Tibial artery (tissue), 4 donors: ENCODE data around the gene GRM3.

Source experiments
- DNase-seq, 2 donors: peaks; one replicate each; pipeline ENCODE4 v3.0.0-alpha.2; 2019
- H3K27ac ChIP-seq, 2 donors: fragments of 200-600 bp; sonication (generic) in 1 of 2; 1 replicate in 1 of 2; 2 replicates in 1 of 2; pipeline ENCODE4 v1.5.1; 2018 to 2019; ENCODE audit warnings: mild to moderate bottlenecking in 1 of 2
- H3K27me3 ChIP-seq, 2 donors: fragments of 200-600 bp; sonication (generic) in 1 of 2; one replicate each; pipeline versions ENCODE4 v1.5.1 to v1.6.0; 2016 to 2019
- H3K36me3 ChIP-seq, 3 donors: fragments of 200-600 bp; sonication (generic) in 2 of 3; one replicate each; pipeline ENCODE4 v1.5.1; 2016 to 2019; ENCODE audit warnings: mild to moderate bottlenecking in 2 of 3
- H3K4me1 ChIP-seq, 4 donors: fragments of 200-600 bp; sonication (generic) in 2 of 4; 1 replicate in 3 of 4; 2 replicates in 1 of 4; pipeline ENCODE4 v1.5.1; 2016 to 2019
- H3K4me3 ChIP-seq, 2 donors: fragments of 200-600 bp; sonication (generic) in 1 of 2; 1 replicate in 1 of 2; 2 replicates in 1 of 2; pipeline ENCODE4 v1.5.1; 2018 to 2019; ENCODE audit warnings: mild to moderate bottlenecking in 2 of 2
- H3K9me3 ChIP-seq, 3 donors: fragments of 200-600 bp; sonication (generic) in 1 of 3; one replicate each; pipeline ENCODE4 v1.5.1; 2016 to 2019
- CTCF ChIP-seq, 2 experiments: fragments of 200-600 bp in 1 of 2; fragments of 450-650 bp in 1 of 2; IDR thresholded peaks; one replicate each; pipeline ENCODE4 v1.5.1; 2017 to 2019; ENCODE audit warnings: antibody characterized with exemption in 2 of 2, mild to moderate bottlenecking in 1 of 2, moderate library complexity in 1 of 2
- intact Hi-C: fragments of 100-400 bp; cut with DNase I; formaldehyde crosslinking; loops from one replicate; pipeline ENCODE4 v1.15.0; 2023; ENCODE audit warnings: low total_unique reads

The GRM3 gene

GRCh38 chr7:86900886-86901285 lies 257.2 kb downstream of the GRM3 start:
- no peak overlapping the region for H3K27ac ChIP-seq
- no peak overlapping the region for H3K4me3 ChIP-seq
- H3K27me3 ChIP-seq, result no peaks in the 10 kb centered on the region
- H3K9me3 ChIP-seq, result no peaks in the 10 kb centered on the region
- peaks cover 0 to 8% (median 0%) of the 10 kb centered on the region in 3 donors for H3K36me3 ChIP-seq
- intact Hi-C loops, result no loop called here
- no peaks in the 10 kb centered on the region for H3K4me1 ChIP-seq
- no peak for TF ChIP-seq CTCF (IDR thresholded peaks at IDR 0.05)
- no peak for DNase-seq

GRCh38 chr7:86904949-86905834 lies 261.5 kb downstream of the GRM3 start:
- TF ChIP-seq CTCF (IDR thresholded peaks at IDR 0.05), result peak; percentile 27 to 29
- Histone ChIP-seq H3K4me1 (no peaks in the 10 kb centered on the region), H3K9me3 (no peaks in the 10 kb centered on the region), H3K36me3 (no peaks in the 10 kb centered on the region), H3K27ac (no peak overlapping the region), H3K27me3 (no peaks in the 10 kb centered on the region), H3K4me3 (no peak overlapping the region)
- intact Hi-C loops, result no loop called here
- DNase-seq, result no peak

DNA sequence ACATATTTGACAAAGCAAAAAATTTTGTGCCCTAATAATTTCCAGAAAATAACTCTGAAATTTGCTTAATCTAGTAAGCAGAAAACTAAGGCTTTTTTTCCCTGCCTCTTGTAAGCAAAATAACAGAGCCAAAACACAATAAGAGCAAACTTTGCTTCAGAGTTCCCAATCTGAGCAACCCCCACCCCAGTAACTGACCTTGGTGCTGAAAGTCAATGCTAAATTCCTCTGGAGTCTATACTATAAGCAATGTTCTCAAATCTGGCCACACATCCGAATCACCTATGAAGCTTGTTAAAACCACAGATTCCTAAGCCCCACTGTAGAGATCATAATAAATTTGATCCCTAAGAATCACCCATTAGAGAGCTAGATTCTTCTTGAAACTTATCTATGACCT lies 265.2 kb downstream of the GRM3 start:
- H3K27me3 ChIP-seq, result no peaks in the 10 kb centered on the region
- H3K27ac ChIP-seq, result no peak overlapping the region
- intact Hi-C loops, result no loop called here
- H3K36me3 ChIP-seq, result no peaks in the 10 kb centered on the region
- TF ChIP-seq CTCF (IDR thresholded peaks at IDR 0.05), result no peak
- no peak for DNase-seq
- H3K4me3 ChIP-seq, result no peak overlapping the region
- no peaks in the 10 kb centered on the region for H3K4me1 ChIP-seq
- H3K9me3 ChIP-seq, result no peaks in the 10 kb centered on the region

DNA sequence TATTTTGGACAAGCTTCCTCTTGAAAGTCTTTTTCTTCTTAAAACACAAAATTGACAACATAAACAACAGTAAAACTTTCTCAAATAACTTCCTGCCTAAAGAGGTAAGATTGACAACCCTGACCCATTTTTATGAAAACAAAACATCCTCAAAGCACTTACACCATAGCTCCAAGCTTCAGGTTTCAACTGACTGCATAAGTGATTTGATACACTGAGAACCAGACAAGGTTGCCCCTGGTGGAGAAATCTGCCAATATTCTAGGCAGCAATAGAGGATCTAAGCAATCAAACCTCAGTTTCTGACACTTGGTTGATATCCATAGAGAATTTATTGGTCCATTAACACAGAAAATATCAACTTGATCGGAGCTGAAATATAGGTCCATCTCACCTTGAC lies 267.9 kb downstream of the GRM3 start:
- H3K27ac ChIP-seq, result no peak overlapping the region
- no peaks in the 10 kb centered on the region for H3K27me3 ChIP-seq
- H3K36me3 ChIP-seq, result no peaks in the 10 kb centered on the region
- no peak overlapping the region for H3K4me3 ChIP-seq
- no peaks in the 10 kb centered on the region for H3K4me1 ChIP-seq
- H3K9me3 ChIP-seq, result no peaks in the 10 kb centered on the region
- intact Hi-C loops, result no loop called here
- TF ChIP-seq CTCF (IDR thresholded peaks at IDR 0.05), result no peak
- no peak for DNase-seq

GRCh38 chr7:86913709-86914108 lies 270.0 kb downstream of the GRM3 start:
- no peak overlapping the region for H3K27ac ChIP-seq
- no peak for DNase-seq
- intact Hi-C loops, result no loop called here
- no peaks in the 10 kb centered on the region for H3K4me1 ChIP-seq
- TF ChIP-seq CTCF (IDR thresholded peaks at IDR 0.05), result no peak
- H3K36me3 ChIP-seq, result no peaks in the 10 kb centered on the region
- H3K4me3 ChIP-seq, result no peak overlapping the region
- H3K9me3 ChIP-seq, result no peaks in the 10 kb centered on the region
- H3K27me3 ChIP-seq, result no peaks in the 10 kb centered on the region
